LNCaP clone FGC (cell line): ENCODE measurements around the gene SLC32A1.

Experiments used
- DNase-seq: peaks from one replicate; pipeline ENCODE4 v3.0.0-alpha.2; 2011; ENCODE audit warnings: low read depth
- H3K4me3 ChIP-seq: 2 replicates; pipeline ENCODE4 v1.5.1; 2011; ENCODE audit warnings: mild to moderate bottlenecking, low read depth, low read length, control low read depth
- TF ChIP-seq, protein P1 (sequence below): IDR thresholded peaks from 2 replicates; pipeline ENCODE4 v1.5.1; 2012; ENCODE audit warnings: mild to moderate bottlenecking; ENCODE audit not compliant: control insufficient read depth, insufficient read depth; ENCODE audit errors: extremely low read depth

The SLC32A1 gene

GRCh38 chr20:38751360-38751976 lies 27.2 kb downstream of the SLC32A1 start:
- no peak for DNase-seq
- TF ChIP-seq, protein P1, sequence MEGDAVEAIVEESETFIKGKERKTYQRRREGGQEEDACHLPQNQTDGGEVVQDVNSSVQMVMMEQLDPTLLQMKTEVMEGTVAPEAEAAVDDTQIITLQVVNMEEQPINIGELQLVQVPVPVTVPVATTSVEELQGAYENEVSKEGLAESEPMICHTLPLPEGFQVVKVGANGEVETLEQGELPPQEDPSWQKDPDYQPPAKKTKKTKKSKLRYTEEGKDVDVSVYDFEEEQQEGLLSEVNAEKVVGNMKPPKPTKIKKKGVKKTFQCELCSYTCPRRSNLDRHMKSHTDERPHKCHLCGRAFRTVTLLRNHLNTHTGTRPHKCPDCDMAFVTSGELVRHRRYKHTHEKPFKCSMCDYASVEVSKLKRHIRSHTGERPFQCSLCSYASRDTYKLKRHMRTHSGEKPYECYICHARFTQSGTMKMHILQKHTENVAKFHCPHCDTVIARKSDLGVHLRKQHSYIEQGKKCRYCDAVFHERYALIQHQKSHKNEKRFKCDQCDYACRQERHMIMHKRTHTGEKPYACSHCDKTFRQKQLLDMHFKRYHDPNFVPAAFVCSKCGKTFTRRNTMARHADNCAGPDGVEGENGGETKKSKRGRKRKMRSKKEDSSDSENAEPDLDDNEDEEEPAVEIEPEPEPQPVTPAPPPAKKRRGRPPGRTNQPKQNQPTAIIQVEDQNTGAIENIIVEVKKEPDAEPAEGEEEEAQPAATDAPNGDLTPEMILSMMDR: peak; percentile 76
- no peak overlapping the region for H3K4me3 ChIP-seq

DNA sequence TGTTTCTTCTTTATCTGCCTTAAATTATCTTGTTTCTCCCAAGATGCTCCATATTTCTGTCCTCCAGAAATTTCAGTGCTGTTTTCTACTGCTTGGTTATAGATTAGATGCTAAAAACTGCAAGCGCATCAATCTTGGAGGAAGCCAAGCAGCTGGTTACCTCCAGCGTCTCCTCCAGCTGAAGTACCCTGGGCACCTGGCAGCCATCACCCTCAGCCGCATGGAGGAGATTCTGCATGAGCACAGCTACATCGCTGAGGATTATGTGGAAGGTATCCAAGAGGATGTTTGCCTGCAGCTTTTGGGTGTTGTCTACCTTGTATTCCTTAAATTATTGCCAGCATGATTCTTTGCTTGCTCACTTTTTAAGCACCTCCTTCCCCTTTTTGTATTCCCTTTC lies 27.7 kb downstream of the SLC32A1 start:
- peak; percentile 40 for DNase-seq
- no peak overlapping the region for H3K4me3 ChIP-seq
- TF ChIP-seq, protein P1: no peak

GRCh38 chr20:38754924-38755323 lies 30.6 kb downstream of the SLC32A1 start:
- no peak overlapping the region for H3K4me3 ChIP-seq
- TF ChIP-seq, protein P1: no peak
- DNase-seq: no peak

- TF ChIP-seq, protein P1: no peak
- no peak for DNase-seq
- no peak overlapping the region for H3K4me3 ChIP-seq
These were observed 31.1 kb downstream of the SLC32A1 start for GRCh38 chr20:38755324-38755910.

- DNase-seq: no peak
- TF ChIP-seq, protein P1: no peak
- no peak overlapping the region for H3K4me3 ChIP-seq
These were observed 33.0 kb downstream of the SLC32A1 start for GRCh38 chr20:38757145-38757775.

DNA sequence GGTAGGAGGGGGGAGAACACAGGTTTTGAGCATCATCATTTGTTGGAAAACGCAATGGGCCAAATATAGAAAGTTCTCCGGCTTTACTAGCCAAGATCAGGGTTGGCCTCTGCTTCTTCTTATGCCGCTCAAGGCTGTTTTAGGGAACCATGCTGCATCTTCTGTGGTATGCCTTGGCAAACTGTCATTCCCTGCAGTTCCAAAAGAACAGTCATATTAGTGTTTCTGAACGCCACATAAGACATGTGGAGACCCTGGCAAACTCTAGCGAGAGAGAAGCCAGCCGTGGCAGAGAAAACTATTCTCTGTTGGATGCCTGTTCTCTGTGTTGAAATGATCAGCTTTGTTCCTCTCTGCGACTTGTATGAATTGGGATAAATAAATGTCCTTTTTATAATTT lies 34.8 kb downstream of the SLC32A1 start:
- no peak for DNase-seq
- TF ChIP-seq, protein P1: no peak
- H3K4me3 ChIP-seq: no peak overlapping the region

- TF ChIP-seq, protein P1: no peak
These were observed 36.7 kb downstream of the SLC32A1 start for GRCh38 chr20:38760978-38761377.

More at GRCh38 chr20:38760978-38761377, 36.7 kb downstream of the SLC32A1 start:
- no peak overlapping the region for H3K4me3 ChIP-seq
- DNase-seq: no peak
